ENCODE data around the gene ZNF20.
"Not testable (repeated sequence)": the region's sequence is repeated elsewhere in the genome, so short reads cannot be mapped to it uniquely, and the experiment has no call there.

Gene ZNF20

GRCh38 chr19:12111943-12112637, 28.1 kb downstream of the ZNF20 start:
- no peak for DNase-seq

- no peak for DNase-seq
Measured at GRCh38 chr19:12111176-12111575, 29.0 kb downstream of the ZNF20 start.

- not testable (repeated sequence) for DNase-seq
Measured at GRCh38 chr19:12103909-12104308, 36.2 kb downstream of the ZNF20 start.

- no peak for DNase-seq
Measured at GRCh38 chr19:12098040-12098439, 42.1 kb downstream of the ZNF20 start.

- no peak for DNase-seq
Measured at GRCh38 chr19:12095111-12095790, 44.9 kb downstream of the ZNF20 start.

GRCh38 chr19:12093777-12094176, 46.4 kb downstream of the ZNF20 start:
- DNase-seq = no peak

- DNase-seq = no peak
Measured at GRCh38 chr19:12092956-12093355, 47.2 kb downstream of the ZNF20 start.

GRCh38 chr19:12092065-12092867, 47.9 kb downstream of the ZNF20 start:
- DNase-seq = peak in 1 of 2 experiments; percentile 50

GRCh38 chr19:12090807-12091206, 49.3 kb downstream of the ZNF20 start:
- DNase-seq = peak; percentile 25 to 69

GRCh38 chr19:12085074-12085818, 54.9 kb downstream of the ZNF20 start:
- no peak for DNase-seq

GRCh38 chr19:12083336-12083735, 56.8 kb downstream of the ZNF20 start:
- DNase-seq = not testable (repeated sequence)

Data from NCI-H526 (cell line).